Loucy (cell line): Measurements from ENCODE around the gene LYPD4.
A peak's percentile ranks its signal among the peaks of the same experiment; 100 is the strongest.

Experiments used
- H2AFZ ChIP-seq: fragments of 200-600 bp; sonication (generic); 2 replicates; pipeline ENCODE4 v1.6.0; 2016; ENCODE audit warnings: antibody characterized with exemption, mild to moderate bottlenecking, low read length, moderate library complexity
- H3F3A ChIP-seq: fragments of 200-600 bp; 2 replicates; pipeline ENCODE4 v1.6.0; 2016; ENCODE audit warnings: antibody characterized with exemption, low read depth, mild to moderate bottlenecking
- H3K27me3 ChIP-seq: fragments of 200-600 bp; sonication (generic); 2 replicates; pipeline ENCODE4 v1.6.1; 2014; ENCODE audit warnings: low read length, mild to moderate bottlenecking; ENCODE audit not compliant: insufficient read depth, poor library complexity, severe bottlenecking
- H3K36me3 ChIP-seq: fragments of 200-600 bp; sonication (generic); 2 replicates; pipeline ENCODE4 v1.6.1; 2016; ENCODE audit warnings: low read length; ENCODE audit not compliant: insufficient read depth
- H3K4me1 ChIP-seq: fragments of 200-600 bp; sonication (generic); 2 replicates; pipeline ENCODE4 v1.5.1; 2014; ENCODE audit warnings: low read length, mild to moderate bottlenecking; ENCODE audit not compliant: insufficient read depth, poor library complexity, severe bottlenecking
- H3K4me2 ChIP-seq: fragments of 200-600 bp; sonication (generic); 2 replicates; pipeline ENCODE4 v1.6.0; 2014; ENCODE audit warnings: antibody characterized with exemption, low read length, low read depth, mild to moderate bottlenecking; ENCODE audit not compliant: poor library complexity, severe bottlenecking
- H3K4me3 ChIP-seq: fragments of 200-600 bp; sonication (generic); 2 replicates; pipeline ENCODE4 v1.5.1; 2014; ENCODE audit warnings: low read length, mild to moderate bottlenecking, mixed read lengths; ENCODE audit not compliant: poor library complexity, severe bottlenecking
- H3K79me2 ChIP-seq: fragments of 200-600 bp; sonication (generic); 2 replicates; pipeline ENCODE4 v1.6.1; 2014; ENCODE audit warnings: low read length; ENCODE audit not compliant: insufficient read depth
- H3K9ac ChIP-seq: fragments of 200-600 bp; sonication (generic); 2 replicates; pipeline ENCODE4 v1.6.0; 2014; ENCODE audit warnings: mild to moderate bottlenecking, low read depth, low read length, moderate library complexity; ENCODE audit not compliant: poor library complexity, severe bottlenecking
- H3K9me2 ChIP-seq: fragments of 200-600 bp; sonication (generic); replicated peaks from 2 replicates; pipeline ENCODE4 v1.6.1; 2016; ENCODE audit warnings: low read depth, low read length, mixed read lengths
- H3K9me3 ChIP-seq: fragments of 200-600 bp; sonication (generic); 2 replicates; pipeline ENCODE4 v1.6.1; 2014; ENCODE audit warnings: mild to moderate bottlenecking, antibody characterized with exemption, low read length, low read depth; ENCODE audit not compliant: insufficient read depth
- H4K20me1 ChIP-seq: fragments of 200-600 bp; sonication (generic); 2 replicates; pipeline ENCODE4 v1.6.0; 2014; ENCODE audit warnings: antibody characterized with exemption, low read length, mild to moderate bottlenecking; ENCODE audit not compliant: insufficient read depth, poor library complexity, severe bottlenecking
- CTCF ChIP-seq: fragments of 200-600 bp; sonication (generic); conservative IDR thresholded peaks from 2 replicates; pipeline ENCODE4 v1.5.1; 2014; ENCODE audit warnings: mild to moderate bottlenecking, antibody characterized with exemption, low read length
- EZH2phosphoT487 ChIP-seq: fragments of 200-600 bp; IDR thresholded peaks from 2 replicates; pipeline ENCODE4 v1.6.1; 2018; ENCODE audit warnings: antibody characterized with exemption, mild to moderate bottlenecking, moderate library complexity, borderline replicate concordance

LYPD4 gene

DNA sequence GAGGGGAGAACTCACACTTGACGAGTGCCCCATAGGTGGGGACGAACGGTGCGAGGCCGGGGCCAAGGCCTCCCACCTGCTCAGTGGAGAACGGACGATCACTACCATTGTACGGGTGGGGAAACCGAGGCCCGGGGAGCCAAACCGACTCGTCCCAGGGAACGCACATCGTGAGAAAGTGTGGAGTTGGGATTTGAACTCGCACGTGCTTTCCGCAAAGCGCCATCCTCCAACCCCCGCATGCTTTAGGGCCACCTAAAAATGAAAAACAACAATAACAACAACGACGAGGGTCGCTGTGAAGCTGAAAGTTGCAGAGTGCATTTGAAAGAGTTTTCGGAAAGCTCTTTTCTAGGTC is 39.0 kb upstream of the LYPD4 start:
- no peaks in the 10 kb centered on the region for H3K9me3 ChIP-seq
- no peak overlapping the region for H2AFZ ChIP-seq
- TF ChIP-seq CTCF (no peak), EZH2phosphoT487 (no peak)
- H3K9me2 ChIP-seq, result no peaks in the 10 kb centered on the region
- no peaks in the 10 kb centered on the region for H3K27me3 ChIP-seq
- peak overlapping the region; percentile 98 for H3K4me3 ChIP-seq
- peaks cover 9% of the 10 kb centered on the region for H3F3A ChIP-seq
- H3K79me2 ChIP-seq, result peaks cover 66% of the 10 kb centered on the region
- H3K4me2 ChIP-seq, result peak overlapping the region; percentile 86
- H4K20me1 ChIP-seq, result peaks cover 26% of the 10 kb centered on the region
- no peaks in the 10 kb centered on the region for H3K36me3 ChIP-seq
- H3K4me1 ChIP-seq, result peaks cover 37% of the 10 kb centered on the region
- peak overlapping the region; percentile 90 for H3K9ac ChIP-seq

GRCh38 chr19:41882568-41883462 is 38.3 kb upstream of the LYPD4 start, which contains the start of gene ARHGEF1:
TSS of gene ARHGEF1 (plus strand) at chr19:41883184. CDS start at chr19:41888083, 4,899 bp downstream.
- Histone ChIP-seq H3K4me1 (peaks cover 35% of the 10 kb centered on the region), H3K9me3 (no peaks in the 10 kb centered on the region), H3K4me2 (peak within 1 kb of the TSS; percentile 86), H3F3A (peaks cover 9% of the 10 kb centered on the region), H2AFZ (peak within 1 kb of the TSS; percentile 67; the same call in 1 of the 2 replicates), H3K4me3 (peak within 1 kb of the TSS; percentile 98), H3K79me2 (peaks cover 66% of the 10 kb centered on the region), H4K20me1 (peaks cover 22% of the 10 kb centered on the region), H3K27me3 (no peaks in the 10 kb centered on the region), H3K9me2 (no peaks in the 10 kb centered on the region), H3K9ac (peak within 1 kb of the TSS; percentile 90), H3K36me3 (no peaks in the 10 kb centered on the region)
- TF ChIP-seq CTCF (no peak), EZH2phosphoT487 (no peak)

GRCh38 chr19:41880329-41880708 is 35.8 kb upstream of the LYPD4 start:
- H3K9me3 ChIP-seq, result no peaks in the 10 kb centered on the region
- peaks cover 47% of the 10 kb centered on the region for H3K79me2 ChIP-seq
- H3K4me3 ChIP-seq, result no peak overlapping the region
- no peak overlapping the region for H3K9ac ChIP-seq
- peaks cover 10% of the 10 kb centered on the region for H4K20me1 ChIP-seq
- TF ChIP-seq CTCF (no peak), EZH2phosphoT487 (no peak)
- no peak overlapping the region for H3K4me2 ChIP-seq
- H3K9me2 ChIP-seq, result no peaks in the 10 kb centered on the region
- H3K4me1 ChIP-seq, result peaks cover 39% of the 10 kb centered on the region
- peaks cover 16% of the 10 kb centered on the region for H3F3A ChIP-seq
- no peaks in the 10 kb centered on the region for H3K27me3 ChIP-seq
- no peaks in the 10 kb centered on the region for H3K36me3 ChIP-seq
- H2AFZ ChIP-seq, result no peak overlapping the region
